ENCODE data around the gene TEF.
"Not testable (repeated sequence)": the region's sequence is repeated elsewhere in the genome, so short reads cannot be mapped to it uniquely, and the experiment has no call there.

TEF gene

DNA sequence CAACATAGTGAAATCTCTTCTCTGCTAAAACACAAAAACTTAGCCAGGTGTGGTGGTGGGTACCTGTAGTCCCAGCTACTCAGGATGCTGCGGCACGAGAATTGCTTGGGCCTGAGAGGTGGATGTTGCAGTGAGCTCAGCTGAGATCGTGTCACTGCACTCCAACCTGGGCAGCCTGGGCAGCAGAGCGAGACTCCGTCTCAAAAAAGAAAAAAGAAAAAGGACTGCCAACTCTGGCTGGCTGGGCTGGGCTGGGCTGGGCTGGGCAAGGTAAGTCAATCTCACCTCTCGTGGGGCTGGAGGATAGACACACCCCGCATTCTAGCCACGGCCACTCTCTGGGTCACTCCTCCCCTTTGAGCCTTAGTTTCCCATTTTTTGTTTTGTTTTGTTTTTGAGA, 26.9 kb downstream of the TEF start:
- in situ Hi-C loops (cut with MboI; ENCODE audit: low pct_unique_long_range_greater_than_20kb, low sequenced_read_pairs) = loop anchor here (10.0 kb wide), 1 partner anchor 106 kb away; no protein-coding TSS in a partner anchor
- no peak for DNase-seq

DNA sequence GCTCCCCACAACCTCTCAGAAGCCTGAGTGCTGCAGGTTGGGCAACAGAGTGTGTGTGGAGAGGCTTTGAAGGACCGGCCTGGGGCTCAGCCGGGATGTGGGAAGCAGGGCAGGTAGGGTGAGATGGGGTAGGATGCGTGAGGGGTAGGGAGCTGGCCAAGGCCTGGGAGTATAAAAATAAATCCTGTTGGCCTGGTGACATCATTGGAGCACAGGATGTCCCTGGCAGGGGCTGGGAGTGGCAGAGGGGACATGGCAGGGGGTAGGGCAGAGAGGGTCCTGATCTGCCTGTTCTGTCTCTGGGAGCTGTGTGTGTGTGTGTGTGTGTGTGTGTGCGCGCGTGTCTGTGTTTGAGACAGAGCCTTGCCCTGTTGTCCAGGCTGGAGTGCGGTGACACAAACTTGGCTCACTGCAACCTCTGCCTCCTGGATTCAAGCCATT, 28.6 kb downstream of the TEF start:
- no peak for DNase-seq
- in situ Hi-C loops (cut with MboI; ENCODE audit: low pct_unique_long_range_greater_than_20kb, low sequenced_read_pairs) = no loop called here

DNA sequence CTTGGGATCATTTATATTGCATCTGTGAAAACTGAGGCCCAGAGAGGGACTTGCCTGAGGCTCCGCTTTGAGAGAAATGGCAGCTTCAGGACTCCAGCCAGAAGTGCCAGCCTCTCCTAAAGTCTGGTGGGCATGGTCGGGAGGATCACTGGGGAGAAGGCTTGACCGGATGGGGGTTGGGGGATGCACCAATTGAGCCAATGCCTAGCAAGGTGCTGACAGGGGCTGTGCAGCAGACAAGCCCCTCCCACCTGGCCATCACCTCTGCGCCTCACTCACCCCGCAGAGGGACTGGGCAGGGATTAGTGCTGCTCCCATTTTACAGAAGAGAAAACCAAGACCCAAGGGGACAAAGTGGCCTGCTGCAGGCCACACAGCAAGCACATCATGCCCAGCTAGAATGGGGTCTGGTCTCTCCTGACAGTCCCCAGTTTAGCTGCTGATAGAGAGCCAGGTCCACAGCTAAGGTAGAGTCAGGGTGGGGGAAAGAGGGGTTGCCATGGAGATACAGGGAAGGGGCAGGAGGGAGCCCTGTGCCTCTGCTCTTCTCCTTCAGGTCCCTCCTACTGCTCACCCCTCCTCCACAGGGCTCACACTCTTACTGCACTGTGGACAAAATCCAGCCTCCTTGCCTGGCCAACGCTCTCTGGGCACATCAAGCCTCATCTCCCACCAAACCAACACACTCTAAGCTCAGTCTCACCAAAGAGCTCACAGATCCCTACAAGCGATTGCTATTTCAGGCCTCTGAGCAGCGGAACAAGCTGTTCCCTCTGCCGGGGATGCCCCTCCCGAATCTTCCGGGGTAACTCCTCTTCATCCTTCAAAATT, 29.5 kb downstream of the TEF start:
- no peak for DNase-seq
- in situ Hi-C loops (cut with MboI; ENCODE audit: low pct_unique_long_range_greater_than_20kb, low sequenced_read_pairs) = no loop called here

DNA sequence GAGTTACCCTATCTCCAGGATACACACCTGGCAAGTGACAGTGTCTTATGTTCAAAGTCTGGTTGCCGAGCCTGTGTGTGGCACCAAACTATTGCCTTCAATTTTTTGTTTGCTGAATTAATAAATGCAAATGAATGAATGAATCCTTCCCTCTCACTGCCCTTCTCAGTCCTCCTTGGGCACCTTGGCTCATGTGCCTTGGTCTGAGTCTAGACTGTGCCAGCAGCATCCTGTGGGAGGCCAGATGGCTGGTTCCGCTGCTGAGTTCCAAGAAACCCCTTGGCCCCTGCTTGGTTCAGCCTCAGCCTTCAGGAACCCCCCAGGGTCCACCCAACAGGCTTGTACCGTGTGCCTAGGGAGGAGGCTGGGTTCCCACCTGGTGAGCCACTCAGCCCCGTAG, 33.8 kb downstream of the TEF start:
- in situ Hi-C loops (cut with MboI; ENCODE audit: low pct_unique_long_range_greater_than_20kb, low sequenced_read_pairs) = no loop called here

DNA sequence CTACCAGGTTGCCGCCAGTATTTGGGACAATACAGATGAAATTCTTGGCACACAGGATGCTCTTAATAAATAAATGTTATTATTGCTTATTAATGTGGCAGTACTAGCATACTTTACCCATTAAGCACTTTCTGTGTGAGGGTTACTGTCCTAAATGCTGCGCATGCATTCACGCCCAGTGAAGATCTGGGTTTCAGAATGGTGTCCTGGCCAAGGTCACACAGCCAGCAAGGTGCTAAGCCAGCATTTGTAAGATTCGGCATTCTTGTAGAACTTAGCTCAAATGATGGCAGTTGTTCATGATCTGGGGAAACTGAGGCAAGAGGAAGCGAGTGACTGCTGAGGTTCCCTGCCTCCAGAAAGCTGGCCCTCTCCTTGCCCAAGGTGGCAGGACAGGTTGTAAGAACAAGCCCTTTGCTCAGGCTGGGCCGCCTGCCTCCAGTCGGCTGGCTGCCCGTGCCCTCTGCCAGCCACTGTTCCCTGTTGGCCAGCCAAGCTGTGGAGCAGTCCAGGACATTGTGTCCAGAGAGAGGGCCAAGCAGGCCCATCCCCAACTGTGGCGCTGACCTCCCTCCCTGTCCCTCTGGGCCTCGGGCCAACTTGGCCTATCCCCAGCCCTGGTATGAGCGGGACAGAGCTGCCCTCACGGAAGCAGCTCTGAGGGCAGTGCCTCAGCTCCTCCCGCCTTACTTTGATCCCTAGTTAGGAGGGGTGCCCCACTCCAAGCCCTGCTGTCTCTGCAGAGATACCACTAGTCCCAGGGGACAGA, 36.1 kb downstream of the TEF start:
- DNase-seq = no peak
- in situ Hi-C loops (cut with MboI; ENCODE audit: low pct_unique_long_range_greater_than_20kb, low sequenced_read_pairs) = no loop called here

More for the DNA sequence above, 33.8 kb downstream of the TEF start:
- DNase-seq = no peak

DNA sequence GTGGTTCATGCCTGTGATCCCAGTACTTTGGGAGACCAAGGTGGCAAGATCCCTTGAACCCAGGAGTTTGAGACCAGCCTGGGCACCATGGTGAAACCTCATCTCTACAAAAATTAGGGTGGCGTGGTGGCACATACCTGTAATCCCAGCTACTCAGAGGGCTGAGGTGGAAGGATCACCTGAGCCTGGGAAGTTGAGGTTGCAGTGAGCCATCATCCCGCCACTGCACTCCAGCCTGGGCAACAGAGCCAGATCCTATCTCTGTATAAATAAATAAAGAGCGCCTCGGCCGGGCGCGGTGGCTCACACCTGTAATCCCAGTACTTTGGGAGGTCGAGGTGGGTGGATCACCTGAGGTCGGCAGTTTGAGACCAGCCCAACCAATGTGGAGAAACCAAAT, 37.0 kb downstream of the TEF start:
- no peak for DNase-seq
- in situ Hi-C loops (cut with MboI; ENCODE audit: low pct_unique_long_range_greater_than_20kb, low sequenced_read_pairs) = no loop called here

DNA sequence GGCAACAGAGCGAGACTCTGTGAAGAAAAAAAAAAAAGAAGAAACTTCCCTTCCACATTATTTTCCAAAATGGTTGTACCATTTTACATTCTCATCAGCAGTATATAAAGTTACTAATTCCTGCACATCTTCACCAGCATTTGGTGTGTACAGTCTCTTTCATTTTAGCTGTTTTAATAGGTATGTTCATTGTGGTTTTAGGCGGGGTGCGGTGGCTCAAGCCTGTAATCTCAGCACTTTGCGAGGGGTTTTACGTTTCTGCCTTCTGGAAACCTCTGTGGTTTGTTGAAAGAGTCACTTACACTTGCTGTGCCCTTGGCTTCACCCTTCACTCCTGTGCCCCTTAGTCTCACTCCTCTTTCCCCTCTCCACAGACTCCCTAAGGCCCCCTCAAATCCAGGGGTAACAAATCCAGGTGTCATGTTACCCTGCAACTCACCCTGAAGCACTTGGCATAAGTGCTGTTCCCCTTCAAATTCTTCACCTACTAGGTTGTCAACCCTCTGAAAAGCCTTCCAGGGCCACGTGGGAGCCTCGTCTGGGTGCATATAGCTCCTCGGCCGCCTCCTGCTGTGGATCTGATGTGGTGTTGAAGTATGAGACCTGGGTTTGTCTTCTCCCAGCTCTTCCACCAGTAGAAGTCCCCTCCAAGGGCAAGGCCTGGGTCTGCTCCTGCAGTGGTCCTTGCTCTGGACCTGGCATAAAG, 44.1 kb downstream of the TEF start:
- DNase-seq = no peak
- in situ Hi-C loops (cut with MboI; ENCODE audit: low pct_unique_long_range_greater_than_20kb, low sequenced_read_pairs) = no loop called here

DNA sequence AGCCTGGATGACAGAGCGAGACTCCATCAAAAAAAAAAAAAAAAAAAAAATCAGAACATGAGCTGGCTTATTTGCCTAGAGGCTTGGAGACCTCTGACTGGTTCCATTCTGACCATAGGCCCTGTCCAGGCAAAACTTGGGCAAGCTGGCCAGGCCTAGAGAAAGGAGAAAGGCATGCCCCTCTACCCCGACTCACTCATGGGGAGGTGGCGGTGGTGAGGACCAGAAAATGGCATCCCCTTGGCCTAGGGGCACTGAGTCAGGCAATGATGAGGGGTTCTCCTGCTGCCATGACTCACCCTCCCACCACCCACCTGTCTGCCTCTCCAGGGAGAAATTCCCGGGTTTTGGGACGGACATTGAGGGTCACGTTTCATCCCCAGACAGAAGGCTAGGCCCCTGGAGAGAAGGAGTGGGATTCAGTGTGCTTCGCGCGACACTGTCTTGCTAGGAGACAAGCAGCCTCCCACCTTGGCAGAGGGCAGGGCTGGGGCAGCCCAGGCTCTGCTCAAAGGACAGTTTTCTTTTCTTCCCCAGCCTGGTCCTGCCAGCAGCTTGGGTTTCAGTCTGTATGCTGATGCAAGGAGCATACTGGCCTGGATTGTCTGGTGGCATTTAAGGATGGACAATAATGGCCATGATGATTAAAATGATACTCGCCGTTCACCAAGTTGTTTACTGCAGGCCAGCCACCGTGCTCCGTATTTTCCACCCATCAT, 47.6 kb downstream of the TEF start:
- DNase-seq = no peak
- in situ Hi-C loops (cut with MboI; ENCODE audit: low pct_unique_long_range_greater_than_20kb, low sequenced_read_pairs) = no loop called here

DNA sequence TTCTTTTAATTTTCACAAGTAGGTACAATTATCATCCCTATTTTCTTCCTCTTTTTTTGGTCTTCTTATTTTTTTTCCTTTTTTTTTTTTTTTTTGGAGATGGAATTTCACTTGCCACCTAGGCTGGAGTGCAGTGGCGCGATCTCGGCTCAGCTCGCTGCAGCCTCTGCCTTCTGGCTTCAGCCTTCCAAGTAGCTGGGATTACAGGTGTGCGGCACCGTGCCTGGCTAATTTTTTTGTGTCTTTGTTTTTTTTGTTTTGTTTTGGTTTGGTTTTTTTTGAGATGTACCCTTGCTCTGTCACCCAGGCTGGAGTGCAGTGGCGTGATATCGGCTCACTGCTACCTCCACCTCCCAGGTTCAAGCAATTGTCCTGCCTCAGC, 48.2 kb downstream of the TEF start:
- in situ Hi-C loops (cut with MboI; ENCODE audit: low pct_unique_long_range_greater_than_20kb, low sequenced_read_pairs) = no loop called here
- no peak for DNase-seq

DNA sequence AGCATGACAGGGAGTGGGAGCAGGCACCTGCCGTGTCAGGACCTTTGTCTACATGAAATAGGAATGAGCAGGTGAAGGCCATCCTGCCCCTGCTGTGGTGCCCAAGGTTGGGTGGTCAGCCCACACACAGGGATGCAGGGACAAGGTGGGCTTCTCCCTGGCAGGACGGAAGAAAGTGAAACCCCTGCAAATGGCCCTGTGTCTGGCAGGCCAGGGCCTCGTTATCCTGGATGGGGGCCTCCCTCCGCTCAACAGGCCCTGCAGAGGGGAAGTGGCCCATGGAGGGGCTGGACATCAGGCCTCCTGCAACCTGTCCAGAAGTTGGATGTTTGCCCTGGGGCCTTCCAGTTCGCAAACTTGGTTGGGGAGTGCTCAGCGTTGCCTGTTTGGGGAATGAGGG, 49.9 kb downstream of the TEF start:
- in situ Hi-C loops (cut with MboI; ENCODE audit: low pct_unique_long_range_greater_than_20kb, low sequenced_read_pairs) = no loop called here
- no peak for DNase-seq

DNA sequence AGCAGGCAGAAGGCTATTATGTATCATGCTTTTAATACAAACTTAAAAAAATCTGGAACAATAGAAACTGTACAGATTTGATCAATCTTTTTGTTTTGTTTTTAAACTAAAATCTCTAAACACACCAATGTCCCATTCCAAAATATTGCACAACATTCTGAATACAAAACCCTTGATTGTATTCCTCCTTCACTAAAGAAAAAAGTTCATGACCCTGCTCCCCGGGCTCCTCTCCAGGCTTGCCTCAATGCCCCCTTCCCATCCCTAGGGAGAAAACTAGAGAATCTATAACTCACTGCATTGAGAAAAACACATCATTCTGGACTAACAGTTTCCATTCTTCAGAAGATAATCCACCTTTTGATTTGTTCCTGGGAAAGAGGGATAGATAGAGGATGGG, 51.7 kb downstream of the TEF start:
- in situ Hi-C loops (cut with MboI; ENCODE audit: low pct_unique_long_range_greater_than_20kb, low sequenced_read_pairs); DNase-seq: not testable (repeated sequence)

DNA sequence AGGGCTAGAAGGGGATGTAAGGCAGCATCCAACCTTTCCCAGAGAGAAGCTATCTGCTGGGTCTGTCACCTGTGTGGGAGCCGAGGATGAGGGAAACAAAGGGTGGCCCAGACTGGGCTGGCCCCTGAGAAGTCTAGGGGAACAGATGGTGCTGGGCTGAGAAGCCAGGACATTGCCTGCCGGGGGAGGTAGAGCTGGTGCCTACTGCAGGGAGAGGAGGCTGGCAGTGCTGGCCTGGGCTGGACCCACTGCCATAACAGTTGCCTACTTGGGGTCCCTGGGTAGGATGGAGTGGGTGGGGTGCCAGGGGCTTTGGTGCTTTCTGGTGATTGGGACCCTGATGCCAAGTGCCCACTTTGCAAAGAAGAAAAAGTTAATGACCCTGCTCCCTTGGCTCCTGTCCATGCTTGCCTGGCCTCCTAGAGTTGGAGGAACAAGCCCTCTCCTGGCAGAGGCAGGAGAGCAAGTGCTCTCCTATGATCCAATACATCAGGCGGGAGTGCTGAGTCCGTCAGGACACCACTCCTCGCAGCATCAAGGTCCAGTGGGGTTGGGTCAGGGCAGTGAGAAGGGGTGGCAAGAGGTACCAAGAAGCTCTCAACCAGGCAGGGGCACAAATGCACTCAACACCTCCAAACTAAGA, 52.7 kb downstream of the TEF start:
- in situ Hi-C loops (cut with MboI; ENCODE audit: low pct_unique_long_range_greater_than_20kb, low sequenced_read_pairs) = not testable (repeated sequence)

DNA sequence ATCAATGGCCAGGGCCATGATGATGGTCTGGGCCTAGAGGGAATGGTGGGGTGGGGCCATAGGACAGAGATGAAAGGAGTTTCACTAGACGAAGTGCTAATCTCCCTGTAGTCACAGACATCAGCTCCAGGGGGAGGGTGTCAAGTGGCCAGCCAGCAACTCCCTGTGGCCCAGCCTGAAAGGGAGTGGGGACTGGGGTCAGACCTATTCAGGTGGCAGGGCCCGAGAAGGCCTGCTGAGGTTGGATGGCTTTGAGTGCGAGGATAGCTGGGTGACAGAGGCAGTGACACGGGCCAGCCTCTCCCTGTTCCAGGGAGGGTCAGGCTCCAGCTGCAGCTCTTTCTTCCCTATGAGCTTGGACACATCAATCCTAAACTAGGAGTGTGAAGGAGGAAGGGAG, 53.8 kb downstream of the TEF start:
- in situ Hi-C loops (cut with MboI; ENCODE audit: low pct_unique_long_range_greater_than_20kb, low sequenced_read_pairs) = no loop called here
- no peak for DNase-seq

More for the DNA sequence above, 52.7 kb downstream of the TEF start:
- not testable (repeated sequence) for DNase-seq

DNA sequence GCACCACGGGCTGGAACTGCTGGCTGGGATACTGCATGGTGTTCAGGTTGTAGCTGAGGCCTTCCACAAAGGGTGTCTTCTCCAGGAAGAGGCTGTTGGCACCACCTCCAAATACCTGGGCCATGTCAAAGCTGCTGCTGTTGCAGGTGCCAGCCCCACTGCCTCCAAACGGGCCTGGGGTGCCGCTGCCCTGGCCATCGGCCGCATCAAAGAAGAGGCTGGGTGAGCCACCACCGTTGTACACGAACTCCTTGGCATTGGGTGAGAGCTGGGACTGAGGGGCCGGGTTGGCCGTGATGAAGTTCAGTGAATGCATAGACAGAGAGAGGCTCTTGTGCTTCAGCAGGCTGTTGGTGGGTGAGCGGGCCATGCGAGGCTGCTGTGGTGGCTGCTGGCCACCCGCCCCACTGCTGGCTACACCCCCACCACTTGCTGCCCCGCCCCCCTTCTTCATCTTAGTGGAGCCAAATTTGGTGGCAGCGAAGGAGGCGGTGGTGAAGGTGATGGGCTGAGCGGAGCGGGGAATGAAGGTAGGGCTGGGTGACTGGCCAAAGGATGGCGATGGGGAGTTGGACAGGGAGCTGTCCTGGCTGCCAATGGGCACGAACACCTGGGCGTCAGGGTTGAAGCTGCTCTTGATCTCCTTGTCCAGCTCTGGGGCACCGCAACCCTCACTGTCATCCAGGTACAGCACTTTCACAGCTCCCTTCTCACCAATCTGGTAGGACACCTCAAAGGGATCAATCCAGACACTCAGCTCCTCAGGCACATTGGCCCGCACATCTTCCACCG, 54.8 kb downstream of the TEF start:
- no peak for DNase-seq
- in situ Hi-C loops (cut with MboI; ENCODE audit: low pct_unique_long_range_greater_than_20kb, low sequenced_read_pairs) = no loop called here

DNA sequence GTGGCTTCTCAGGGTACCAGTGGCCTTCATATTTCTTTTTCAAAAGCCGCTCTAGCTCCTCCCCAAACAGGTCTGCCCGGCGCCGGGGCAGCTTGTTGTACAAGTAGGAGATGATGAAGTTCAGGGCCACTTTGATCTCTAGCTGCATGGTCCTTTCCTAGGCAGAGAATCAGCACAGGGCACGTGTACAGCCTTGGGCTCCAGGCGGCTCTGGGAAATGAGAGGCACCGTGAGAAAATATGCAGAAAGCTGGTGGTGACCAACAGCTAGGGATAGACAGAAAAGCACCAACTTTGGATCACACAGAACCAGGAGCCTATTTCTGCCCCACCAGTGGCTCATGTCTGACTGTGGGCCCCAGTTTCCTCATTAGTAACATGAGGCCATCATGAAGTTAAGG, 55.5 kb downstream of the TEF start:
- in situ Hi-C loops (cut with MboI; ENCODE audit: low pct_unique_long_range_greater_than_20kb, low sequenced_read_pairs) = no loop called here
- DNase-seq = no peak

DNA sequence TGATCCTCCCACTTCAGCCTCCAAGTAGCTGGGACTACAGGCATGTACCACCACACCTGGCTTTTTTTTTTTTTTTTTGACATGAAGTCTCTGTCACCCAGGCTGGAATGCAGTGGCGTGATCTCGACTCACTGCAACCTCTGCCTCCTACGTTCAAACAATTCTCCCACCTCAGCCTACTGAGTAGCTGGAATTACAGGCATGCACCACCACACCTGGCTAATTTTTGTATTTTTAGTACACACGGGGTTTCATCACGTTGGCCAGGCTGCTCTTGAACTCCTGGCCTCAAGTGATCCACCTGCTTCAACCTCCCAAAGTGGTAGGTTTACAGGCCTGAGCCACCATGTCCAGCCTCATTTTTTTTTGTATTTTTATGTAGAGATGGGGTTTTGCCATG, 58.8 kb downstream of the TEF start:
- in situ Hi-C loops (cut with MboI; ENCODE audit: low pct_unique_long_range_greater_than_20kb, low sequenced_read_pairs) = not testable (repeated sequence)

DNA sequence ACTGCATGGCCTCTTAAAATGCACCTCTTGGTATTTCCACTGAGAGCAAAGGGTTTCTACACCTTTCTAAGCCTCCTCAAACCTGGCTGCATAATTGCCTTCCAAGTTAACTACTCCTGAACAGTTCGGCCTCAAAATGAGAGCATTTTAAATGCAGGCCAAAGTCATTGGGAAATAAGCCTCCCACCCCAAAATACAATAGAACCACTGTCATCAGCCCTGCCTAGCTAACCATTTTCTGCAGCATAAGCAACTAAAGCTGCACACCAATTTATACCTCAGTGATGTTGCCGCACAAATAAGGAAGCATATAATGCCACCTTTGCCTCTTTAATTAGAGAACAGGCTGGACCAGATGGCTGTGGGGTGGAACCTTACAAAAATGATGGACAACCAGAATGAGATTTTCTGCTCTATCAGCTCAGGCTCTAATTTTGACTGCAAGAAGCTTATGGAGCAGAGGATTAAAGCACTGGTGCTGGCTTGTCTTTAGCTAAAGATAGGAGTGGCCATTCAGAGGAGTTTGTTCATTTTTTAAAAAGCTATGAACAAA, 60.6 kb downstream of the TEF start:
- DNase-seq = no peak

More for the DNA sequence above, 58.8 kb downstream of the TEF start:
- DNase-seq = not testable (repeated sequence)

More for the DNA sequence above, 60.6 kb downstream of the TEF start:
- in situ Hi-C loops (cut with MboI; ENCODE audit: low pct_unique_long_range_greater_than_20kb, low sequenced_read_pairs) = no loop called here

Data from KBM-7 (cell line).